Sigmoid colon (tissue), 4 donors: ENCODE data around the gene POC1B.

ENCODE experiments used
- EP300 ChIP-seq, 4 donors: sonication (generic); formaldehyde crosslinking; IDR thresholded peaks; one replicate each; pipeline ENCODE4 v1.6.1; 2017; ENCODE audit warnings: antibody characterized with exemption in 4 of 4
- POLR2A ChIP-seq, 2 donors: fragments of 450-650 bp; IDR thresholded peaks; one replicate each; pipeline ENCODE4 v1.6.1; 2016; ENCODE audit warnings: antibody characterized with exemption in 2 of 2, mild to moderate bottlenecking in 2 of 2, moderate library complexity in 2 of 2
- TF ChIP-seq, protein P1 (sequence below), 4 experiments: fragments of 450-650 bp in 3 of 4; fragments of 200-600 bp in 1 of 4; IDR thresholded peaks; one replicate each; pipeline ENCODE4 v1.5.1; 2016 to 2019; ENCODE audit warnings: antibody characterized with exemption in 4 of 4, mild to moderate bottlenecking in 3 of 4, moderate library complexity in 2 of 4

DNA sequence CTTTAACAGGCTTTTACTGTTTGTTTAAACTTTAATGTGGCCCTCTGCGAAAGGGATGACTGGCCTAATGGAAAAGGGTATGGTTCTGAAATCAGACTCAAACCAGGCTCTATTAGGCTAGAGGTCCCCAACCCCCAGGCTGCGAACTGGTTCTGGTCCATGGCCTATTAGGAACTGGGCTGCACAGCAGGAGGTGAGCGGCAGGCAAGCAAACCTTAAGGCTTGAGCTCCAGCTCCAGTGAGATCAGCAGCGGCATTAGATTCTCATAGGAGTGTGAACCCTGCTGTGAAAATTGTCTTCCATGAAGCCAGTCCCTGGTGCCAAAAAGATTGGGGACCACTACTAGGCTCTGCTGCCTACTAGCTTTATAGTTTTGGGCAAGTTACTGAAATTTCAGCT is 12.3 kb downstream of the POC1B start:
- no peak for TF ChIP-seq POLR2A (IDR thresholded peaks at IDR 0.05)
- TF ChIP-seq, protein P1, sequence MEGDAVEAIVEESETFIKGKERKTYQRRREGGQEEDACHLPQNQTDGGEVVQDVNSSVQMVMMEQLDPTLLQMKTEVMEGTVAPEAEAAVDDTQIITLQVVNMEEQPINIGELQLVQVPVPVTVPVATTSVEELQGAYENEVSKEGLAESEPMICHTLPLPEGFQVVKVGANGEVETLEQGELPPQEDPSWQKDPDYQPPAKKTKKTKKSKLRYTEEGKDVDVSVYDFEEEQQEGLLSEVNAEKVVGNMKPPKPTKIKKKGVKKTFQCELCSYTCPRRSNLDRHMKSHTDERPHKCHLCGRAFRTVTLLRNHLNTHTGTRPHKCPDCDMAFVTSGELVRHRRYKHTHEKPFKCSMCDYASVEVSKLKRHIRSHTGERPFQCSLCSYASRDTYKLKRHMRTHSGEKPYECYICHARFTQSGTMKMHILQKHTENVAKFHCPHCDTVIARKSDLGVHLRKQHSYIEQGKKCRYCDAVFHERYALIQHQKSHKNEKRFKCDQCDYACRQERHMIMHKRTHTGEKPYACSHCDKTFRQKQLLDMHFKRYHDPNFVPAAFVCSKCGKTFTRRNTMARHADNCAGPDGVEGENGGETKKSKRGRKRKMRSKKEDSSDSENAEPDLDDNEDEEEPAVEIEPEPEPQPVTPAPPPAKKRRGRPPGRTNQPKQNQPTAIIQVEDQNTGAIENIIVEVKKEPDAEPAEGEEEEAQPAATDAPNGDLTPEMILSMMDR (IDR thresholded peaks at IDR 0.05) = no peak
- TF ChIP-seq EP300 (IDR thresholded peaks at IDR 0.05) = no peak
